Neural cell (in vitro differentiated cells): Measurements from ENCODE around the gene RNPEPL1. TPM values are rescaled to one million over a fixed set of nuclear protein-coding genes. Genes with fewer than 3 reads are reported as not detected.

Experiments
- H2AFZ ChIP-seq: fragments of 200-600, 300-800 bp; sonication (generic), shearing (Covaris generic); 2 replicates; pipeline ENCODE4 v1.6.0; 2014; ENCODE audit warnings: low read depth, mild to moderate bottlenecking, antibody characterized with exemption, low read length, moderate library complexity
- H3F3A ChIP-seq: fragments of 200-600 bp; shearing (Covaris generic); 2 replicates; pipeline ENCODE4 v1.6.1; 2016; ENCODE audit warnings: mild to moderate bottlenecking, moderate library complexity, mixed read lengths, antibody characterized with exemption, low read length; ENCODE audit not compliant: insufficient read depth, poor library complexity, severe bottlenecking
- H3K27ac ChIP-seq: fragments of 200-600, 300-800 bp; sonication (generic), shearing (Covaris generic); 2 replicates; pipeline ENCODE4 v1.5.1; 2014; ENCODE audit warnings: mild to moderate bottlenecking, low read length, moderate library complexity
- H3K27me3 ChIP-seq: fragments of 300-800, 200-600 bp; sonication (generic), shearing (Covaris generic); 2 replicates; pipeline ENCODE4 v1.6.0; 2014; ENCODE audit warnings: mild to moderate bottlenecking, low read depth, low read length, moderate library complexity; ENCODE audit not compliant: insufficient read depth
- H3K36me3 ChIP-seq: fragments of 300-800, 200-600 bp; sonication (generic), shearing (Covaris generic); 2 replicates; pipeline ENCODE4 v1.5.1; 2014; ENCODE audit warnings: mild to moderate bottlenecking, antibody characterized with exemption, low read length, moderate library complexity; ENCODE audit not compliant: insufficient read depth
- H3K4me2 ChIP-seq: fragments of 300-800, 200-600 bp; sonication (generic), shearing (Covaris generic); 2 replicates; pipeline ENCODE4 v1.6.0; 2014; ENCODE audit warnings: mild to moderate bottlenecking, low read length
- H3K4me3 ChIP-seq: fragments of 300-800, 200-600 bp; sonication (generic), shearing (Covaris generic); 2 replicates; pipeline ENCODE4 v1.5.1; 2014; ENCODE audit warnings: mild to moderate bottlenecking, low read length, moderate library complexity
- H3K79me2 ChIP-seq: fragments of 200-600 bp; shearing (Covaris generic); replicated peaks from 2 replicates; pipeline ENCODE4 v1.6.0; 2014; ENCODE audit warnings: mild to moderate bottlenecking, low read length, moderate library complexity; ENCODE audit not compliant: insufficient read depth
- H3K9ac ChIP-seq: fragments of 300-800, 200-600 bp; sonication (generic), shearing (Covaris generic); 2 replicates; pipeline ENCODE4 v1.6.1; 2016; ENCODE audit warnings: mild to moderate bottlenecking, low read length, mixed read lengths
- H3K9me2 ChIP-seq: fragments of 200-600 bp; shearing (Covaris generic); 2 replicates; pipeline ENCODE4 v1.6.1; 2016; ENCODE audit warnings: mild to moderate bottlenecking, low read length, mixed read lengths; ENCODE audit not compliant: insufficient read depth
- H3K9me3 ChIP-seq: fragments of 200-600, 300-800 bp; sonication (generic), shearing (Covaris generic); 2 replicates; pipeline ENCODE4 v1.6.1; 2016; ENCODE audit warnings: mild to moderate bottlenecking, mixed run types, low read length, moderate library complexity, mixed read lengths
- H4K20me1 ChIP-seq: fragments of 200-600 bp; shearing (Covaris generic); 2 replicates; pipeline ENCODE4 v1.6.1; 2016; ENCODE audit warnings: mild to moderate bottlenecking, mixed run types; ENCODE audit not compliant: insufficient read depth
- EP300 ChIP-seq: fragments of 450-650 bp; conservative IDR thresholded peaks from 2 replicates; pipeline ENCODE4 v1.6.1; 2014; ENCODE audit warnings: antibody characterized with exemption, mild to moderate bottlenecking, moderate library complexity; ENCODE audit not compliant: poor library complexity, severe bottlenecking
- EZH2 ChIP-seq: fragments of 200-600, 300-800 bp; shearing (Covaris generic), sonication (generic); IDR thresholded peaks from 2 replicates; pipeline ENCODE4 v1.6.1; 2014; ENCODE audit warnings: antibody characterized with exemption, low read length, borderline replicate concordance, mild to moderate bottlenecking; ENCODE audit not compliant: insufficient read depth, poor library complexity, severe bottlenecking
- MXI1 ChIP-seq: fragments of 450-650 bp; conservative IDR thresholded peaks from 2 replicates; pipeline ENCODE4 v1.6.1; 2014; ENCODE audit warnings: antibody characterized with exemption, mild to moderate bottlenecking; ENCODE audit not compliant: poor library complexity, severe bottlenecking
- POLR2AphosphoS5 ChIP-seq: IDR thresholded peaks from 2 replicates; pipeline ENCODE4 v1.6.1; 2012
- RAD21 ChIP-seq: fragments of 450-650 bp; conservative IDR thresholded peaks from 2 replicates; pipeline ENCODE4 v1.6.1; 2014; ENCODE audit warnings: antibody characterized with exemption, mild to moderate bottlenecking, moderate library complexity
- SMC3 ChIP-seq: fragments of 450-650 bp; conservative IDR thresholded peaks from 2 replicates; pipeline ENCODE4 v1.6.1; 2014; ENCODE audit warnings: antibody characterized with exemption, mild to moderate bottlenecking, moderate library complexity; ENCODE audit not compliant: poor library complexity
- TAF1 ChIP-seq: IDR thresholded peaks from 2 replicates; pipeline ENCODE4 v1.6.1; 2012; ENCODE audit warnings: low read depth
- polyA plus RNA-seq: library from polyadenylated mRNA; depleted of rRNA; stranded (reverse); fragments of >200 nt; gene quantifications from 2 replicates; pipeline ENCODE4 v1.2.3, GENCODE V29; 2014
- TF ChIP-seq, protein P1 (sequence below): fragments of 450-650 bp; IDR thresholded peaks from 2 replicates; pipeline ENCODE4 v1.5.1; 2014; ENCODE audit warnings: antibody characterized with exemption, mild to moderate bottlenecking, moderate library complexity; ENCODE audit not compliant: poor library complexity, severe bottlenecking
- TF ChIP-seq, protein P2 (sequence below): IDR thresholded peaks from 2 replicates; pipeline ENCODE4 v1.6.1; 2012; ENCODE audit warnings: borderline replicate concordance

The RNPEPL1 gene
- polyA plus RNA-seq, 1 donor from 2014 or later: 16.1 TPM

DNA sequence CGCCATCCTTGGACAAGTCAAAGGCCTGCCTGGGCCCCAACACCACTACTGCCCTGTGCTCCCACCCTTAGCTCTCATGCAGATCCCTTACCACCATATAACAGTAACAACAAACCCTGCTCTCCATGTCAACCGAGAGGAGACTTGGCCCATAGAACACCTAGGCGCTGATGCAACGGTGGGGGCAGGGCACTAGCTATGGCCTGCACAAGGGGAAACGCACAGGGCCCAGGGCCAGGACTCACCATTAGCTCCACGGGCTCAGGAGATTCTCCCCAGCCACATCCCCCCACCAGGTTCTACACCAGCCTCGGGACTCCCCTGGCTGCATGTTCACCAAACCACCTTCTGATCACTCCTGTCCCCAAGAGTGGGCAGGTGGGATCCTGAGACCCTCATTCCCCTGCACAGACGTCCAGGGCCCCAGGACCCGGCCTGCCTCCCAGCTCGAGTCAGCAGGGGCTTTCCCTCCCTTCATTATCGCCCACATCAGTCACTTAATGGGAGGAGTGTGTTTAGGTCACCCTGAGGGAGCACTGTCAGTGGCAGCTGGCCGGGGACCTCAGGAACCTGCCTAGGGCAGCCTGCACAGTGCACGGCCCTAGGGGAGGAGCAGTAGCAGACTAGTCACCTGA, 39.8 kb upstream of the RNPEPL1 start:
- H3K36me3 ChIP-seq: peaks cover 4% of the 10 kb centered on the region
- H3K27ac ChIP-seq: no peak overlapping the region
- no peaks in the 10 kb centered on the region for H3F3A ChIP-seq
- H3K4me2 ChIP-seq: no peak overlapping the region
- no peak overlapping the region for H3K9ac ChIP-seq
- H3K9me3 ChIP-seq: peaks cover 19% of the 10 kb centered on the region
- TF ChIP-seq RAD21 (no peak), EZH2 (no peak), SMC3 (no peak), POLR2AphosphoS5 (no peak), MXI1 (no peak), EP300 (no peak), TAF1 (no peak)
- TF ChIP-seq, protein P1, sequence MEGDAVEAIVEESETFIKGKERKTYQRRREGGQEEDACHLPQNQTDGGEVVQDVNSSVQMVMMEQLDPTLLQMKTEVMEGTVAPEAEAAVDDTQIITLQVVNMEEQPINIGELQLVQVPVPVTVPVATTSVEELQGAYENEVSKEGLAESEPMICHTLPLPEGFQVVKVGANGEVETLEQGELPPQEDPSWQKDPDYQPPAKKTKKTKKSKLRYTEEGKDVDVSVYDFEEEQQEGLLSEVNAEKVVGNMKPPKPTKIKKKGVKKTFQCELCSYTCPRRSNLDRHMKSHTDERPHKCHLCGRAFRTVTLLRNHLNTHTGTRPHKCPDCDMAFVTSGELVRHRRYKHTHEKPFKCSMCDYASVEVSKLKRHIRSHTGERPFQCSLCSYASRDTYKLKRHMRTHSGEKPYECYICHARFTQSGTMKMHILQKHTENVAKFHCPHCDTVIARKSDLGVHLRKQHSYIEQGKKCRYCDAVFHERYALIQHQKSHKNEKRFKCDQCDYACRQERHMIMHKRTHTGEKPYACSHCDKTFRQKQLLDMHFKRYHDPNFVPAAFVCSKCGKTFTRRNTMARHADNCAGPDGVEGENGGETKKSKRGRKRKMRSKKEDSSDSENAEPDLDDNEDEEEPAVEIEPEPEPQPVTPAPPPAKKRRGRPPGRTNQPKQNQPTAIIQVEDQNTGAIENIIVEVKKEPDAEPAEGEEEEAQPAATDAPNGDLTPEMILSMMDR: no peak
- TF ChIP-seq, protein P2, sequence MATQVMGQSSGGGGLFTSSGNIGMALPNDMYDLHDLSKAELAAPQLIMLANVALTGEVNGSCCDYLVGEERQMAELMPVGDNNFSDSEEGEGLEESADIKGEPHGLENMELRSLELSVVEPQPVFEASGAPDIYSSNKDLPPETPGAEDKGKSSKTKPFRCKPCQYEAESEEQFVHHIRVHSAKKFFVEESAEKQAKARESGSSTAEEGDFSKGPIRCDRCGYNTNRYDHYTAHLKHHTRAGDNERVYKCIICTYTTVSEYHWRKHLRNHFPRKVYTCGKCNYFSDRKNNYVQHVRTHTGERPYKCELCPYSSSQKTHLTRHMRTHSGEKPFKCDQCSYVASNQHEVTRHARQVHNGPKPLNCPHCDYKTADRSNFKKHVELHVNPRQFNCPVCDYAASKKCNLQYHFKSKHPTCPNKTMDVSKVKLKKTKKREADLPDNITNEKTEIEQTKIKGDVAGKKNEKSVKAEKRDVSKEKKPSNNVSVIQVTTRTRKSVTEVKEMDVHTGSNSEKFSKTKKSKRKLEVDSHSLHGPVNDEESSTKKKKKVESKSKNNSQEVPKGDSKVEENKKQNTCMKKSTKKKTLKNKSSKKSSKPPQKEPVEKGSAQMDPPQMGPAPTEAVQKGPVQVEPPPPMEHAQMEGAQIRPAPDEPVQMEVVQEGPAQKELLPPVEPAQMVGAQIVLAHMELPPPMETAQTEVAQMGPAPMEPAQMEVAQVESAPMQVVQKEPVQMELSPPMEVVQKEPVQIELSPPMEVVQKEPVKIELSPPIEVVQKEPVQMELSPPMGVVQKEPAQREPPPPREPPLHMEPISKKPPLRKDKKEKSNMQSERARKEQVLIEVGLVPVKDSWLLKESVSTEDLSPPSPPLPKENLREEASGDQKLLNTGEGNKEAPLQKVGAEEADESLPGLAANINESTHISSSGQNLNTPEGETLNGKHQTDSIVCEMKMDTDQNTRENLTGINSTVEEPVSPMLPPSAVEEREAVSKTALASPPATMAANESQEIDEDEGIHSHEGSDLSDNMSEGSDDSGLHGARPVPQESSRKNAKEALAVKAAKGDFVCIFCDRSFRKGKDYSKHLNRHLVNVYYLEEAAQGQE: no peak
- H2AFZ ChIP-seq: no peak overlapping the region
- H3K27me3 ChIP-seq: no peaks in the 10 kb centered on the region
- H3K4me3 ChIP-seq: no peak overlapping the region
- H4K20me1 ChIP-seq: no peaks in the 10 kb centered on the region
- H3K79me2 ChIP-seq: no peaks in the 10 kb centered on the region
- H3K9me2 ChIP-seq: no peaks in the 10 kb centered on the region

DNA sequence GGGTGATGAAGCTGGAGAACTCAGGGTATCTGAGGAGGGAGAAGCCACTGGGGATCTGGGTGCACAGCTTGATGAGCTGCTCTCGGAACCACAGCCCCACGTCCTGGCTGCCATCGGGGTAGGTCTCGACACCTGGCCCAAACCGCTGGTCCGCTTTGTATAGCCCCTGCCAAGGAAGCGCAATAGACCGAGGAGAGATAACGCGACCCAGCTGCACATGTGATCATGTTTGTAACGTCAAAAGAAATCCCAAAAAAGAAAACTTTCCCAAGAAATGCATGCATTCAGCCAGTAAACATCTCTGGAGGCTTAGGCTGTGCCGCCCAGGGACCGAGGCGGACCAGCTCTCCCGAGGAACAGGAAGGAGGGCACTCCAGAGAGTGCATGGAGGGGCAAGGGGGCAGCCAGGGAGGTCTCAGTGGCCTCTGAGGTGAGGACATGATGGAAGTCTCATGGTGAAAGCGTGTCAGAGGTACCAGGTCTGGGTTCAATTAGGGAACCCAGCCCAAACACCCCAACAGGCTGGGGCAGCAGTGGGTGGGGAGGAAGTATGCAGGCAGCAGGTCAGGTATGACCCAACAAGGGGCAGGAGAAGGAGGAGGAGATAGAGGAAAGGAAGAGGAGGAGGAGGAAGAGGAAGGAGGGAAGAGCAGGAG, 38.8 kb upstream of the RNPEPL1 start:
- Histone ChIP-seq H4K20me1 (no peaks in the 10 kb centered on the region), H3F3A (no peaks in the 10 kb centered on the region), H3K9me2 (no peaks in the 10 kb centered on the region), H3K79me2 (no peaks in the 10 kb centered on the region), H3K9me3 (peaks cover 19% of the 10 kb centered on the region), H3K4me3 (no peak overlapping the region), H3K36me3 (peaks cover 4% of the 10 kb centered on the region), H3K27ac (no peak overlapping the region), H2AFZ (no peak overlapping the region), H3K4me2 (no peak overlapping the region), H3K27me3 (no peaks in the 10 kb centered on the region), H3K9ac (no peak overlapping the region)
- TF ChIP-seq POLR2AphosphoS5 (no peak), EP300 (no peak), EZH2 (no peak), RAD21 (no peak), MXI1 (no peak), TAF1 (no peak), SMC3 (no peak)
- TF ChIP-seq, protein P2: no peak
- TF ChIP-seq, protein P1: no peak
